Pulmonary artery endothelial cell (primary cell): ENCODE measurements around the gene BRD3OS. TPM values are rescaled to one million over a fixed set of nuclear protein-coding genes. Genes with fewer than 3 reads are reported as not detected.

ENCODE experiments used
- total RNA-seq: library from RNA; depleted of rRNA; stranded (reverse); fragments of >200 nt; gene quantifications from 2 replicates; pipeline ENCODE4 v1.2.3, GENCODE V29; 2014

Gene BRD3OS
- total RNA-seq, 1 donor from 2014 or later, result 12.9 TPM

Other genes starting within 250 kb of the BRD3OS start
- gene VAV2, start 33.2 kb upstream of the BRD3OS start, total RNA-seq, result 21.0 and 22.5 TPM in 2 replicates
- 10.0 and 12.3 TPM in 2 replicates for gene BRD3, start 42.5 kb downstream of the BRD3OS start, total RNA-seq
- 29.3 and 34.1 TPM in 2 replicates for gene WDR5, start 110.6 kb downstream of the BRD3OS start, total RNA-seq
- not detected in 2 replicates for gene RNU6ATAC, start 139.1 kb downstream of the BRD3OS start, total RNA-seq